K562 (cell line): ENCODE measurements around the gene CNTN2. TPM values are rescaled to one million over a fixed set of nuclear protein-coding genes. Genes with fewer than 3 reads are reported as not detected.

Source experiments
- CHCHD3 ChIP-seq: fragments of 250-450 bp; sonication (Bioruptor Pico); IDR thresholded peaks from 2 replicates; pipeline ENCODE4 v2.1.2; 2022; ENCODE audit warnings: mild to moderate bottlenecking
- GATAD2A ChIP-seq: fragments of 450-650 bp; IDR thresholded peaks from 2 replicates; pipeline ENCODE4 v1.6.1; 2017
- HDAC6 ChIP-seq: IDR thresholded peaks from 2 replicates; pipeline ENCODE4 v1.6.1; 2012; ENCODE audit warnings: low read depth, mild to moderate bottlenecking, control low read depth, inconsistent platforms, low read length, moderate library complexity
- MEF2D ChIP-seq: conservative IDR thresholded peaks from 2 replicates; pipeline ENCODE4 v1.6.1; 2016; ENCODE audit warnings: low read depth, missing genetic modification characterization, missing compliant biosample characterization
- MYBL2 ChIP-seq, 2 experiments: fragments of 450-650 bp in 1 of 2; sonication (generic) in 1 of 2; formaldehyde crosslinking in 1 of 2; IDR thresholded peaks; 2 replicates each; pipeline versions ENCODE4 v1.6.1 to v1.8.1; 2017 to 2022; ENCODE audit warnings: borderline replicate concordance in 1 of 2, inconsistent platforms in 1 of 2, low read depth in 1 of 2, mild to moderate bottlenecking in 1 of 2, missing genetic modification reagents in 1 of 2, moderate library complexity in 1 of 2
- POLR3G ChIP-seq: IDR thresholded peaks from 2 replicates; pipeline ENCODE4 v1.6.1; 2011; ENCODE audit not compliant: insufficient read length, insufficient replicate concordance; ENCODE audit errors: extremely low read depth
- SIN3B ChIP-seq: fragments of 450-650 bp; IDR thresholded peaks from 2 replicates; pipeline ENCODE4 v1.6.1; 2017; ENCODE audit warnings: low read depth, mild to moderate bottlenecking, moderate library complexity
- SMARCA4 ChIP-seq: fragments of 450-650 bp; IDR thresholded peaks from 2 replicates; pipeline ENCODE4 v1.6.1; 2016
- SMARCA5 ChIP-seq: fragments of 450-650 bp; IDR thresholded peaks from 2 replicates; pipeline ENCODE4 v1.6.1; 2016
- SNIP1 ChIP-seq: fragments of 450-650 bp; IDR thresholded peaks from 2 replicates; pipeline ENCODE4 v1.7.1; 2017; ENCODE audit warnings: low read depth, mild to moderate bottlenecking
- SP1 ChIP-seq: sonication (generic); formaldehyde crosslinking; IDR thresholded peaks from 2 replicates; pipeline ENCODE4 v1.8.1; 2022; ENCODE audit warnings: mild to moderate bottlenecking, missing genetic modification reagents
- ZNF212 ChIP-seq: fragments of 450-650 bp; formaldehyde crosslinking; IDR thresholded peaks from 2 replicates; pipeline ENCODE4 v1.4.0; 2020; ENCODE audit warnings: mild to moderate bottlenecking
- ZNF561 ChIP-seq: fragments of 450-650 bp; formaldehyde crosslinking; conservative IDR thresholded peaks from 2 replicates; pipeline ENCODE4 v1.4.0; 2020; ENCODE audit warnings: mild to moderate bottlenecking, moderate library complexity
- polyA plus RNA-seq, 8 experiments: library from polyadenylated mRNA; depleted of rRNA in 4 of 8; stranded (reverse) in 5 of 8; unstranded in 3 of 8; fragments of >200 nt; fragmentation: Nextera tagmentation in 2 of 8; fragmentation: Illumina TruSeq in 1 of 8; extraction: Ambion mirVana in 2 of 8; extraction: Trizol in 1 of 8; gene quantifications; 2 replicates each; pipeline versions ENCODE4 v1.2.1 to v1.2.3, GENCODE V29; 2011 to 2014; ENCODE audit warnings: inconsistent platforms in 1 of 8, missing spikeins in 1 of 8
- total RNA-seq, 7 experiments: library from RNA; depleted of rRNA in 6 of 7; stranded (reverse); fragments of >200 nt in 6 of 7; fragmentation: Illumina TruSeq in 2 of 7; extraction: Trizol in 2 of 7; gene quantifications; 2 replicates each; pipeline versions ENCODE4 v1.2.1 to v1.2.3, GENCODE V29; 2011 to 2021; ENCODE audit warnings: low replicate concordance in 1 of 7
- TF ChIP-seq, protein P1 (sequence below): fragments of 250-450 bp; sonication (Bioruptor Pico); IDR thresholded peaks from 2 replicates; pipeline ENCODE4 v1.4.0; 2020; ENCODE audit warnings: mild to moderate bottlenecking
- TF ChIP-seq, protein P2 (sequence below): fragments of 450-650 bp; formaldehyde crosslinking; IDR thresholded peaks from 2 replicates; pipeline ENCODE4 v1.4.0; 2020; ENCODE audit warnings: mild to moderate bottlenecking
- TF ChIP-seq, protein P3 (sequence below), 2 experiments: fragments of 450-650 bp in 1 of 2; sonication (generic) in 1 of 2; formaldehyde crosslinking in 1 of 2; IDR thresholded peaks; 2 replicates each; pipeline versions ENCODE4 v1.7.1 to v1.9.0; 2016 to 2022; ENCODE audit warnings: inconsistent platforms in 1 of 2, mild to moderate bottlenecking in 1 of 2, missing genetic modification reagents in 1 of 2

Gene CNTN2
- total and polyA plus RNA-seq, 9 of the 15 experiments (the other 6 are each of a cell fraction or from before 2014, with no cell fraction given), result not detected

DNA sequence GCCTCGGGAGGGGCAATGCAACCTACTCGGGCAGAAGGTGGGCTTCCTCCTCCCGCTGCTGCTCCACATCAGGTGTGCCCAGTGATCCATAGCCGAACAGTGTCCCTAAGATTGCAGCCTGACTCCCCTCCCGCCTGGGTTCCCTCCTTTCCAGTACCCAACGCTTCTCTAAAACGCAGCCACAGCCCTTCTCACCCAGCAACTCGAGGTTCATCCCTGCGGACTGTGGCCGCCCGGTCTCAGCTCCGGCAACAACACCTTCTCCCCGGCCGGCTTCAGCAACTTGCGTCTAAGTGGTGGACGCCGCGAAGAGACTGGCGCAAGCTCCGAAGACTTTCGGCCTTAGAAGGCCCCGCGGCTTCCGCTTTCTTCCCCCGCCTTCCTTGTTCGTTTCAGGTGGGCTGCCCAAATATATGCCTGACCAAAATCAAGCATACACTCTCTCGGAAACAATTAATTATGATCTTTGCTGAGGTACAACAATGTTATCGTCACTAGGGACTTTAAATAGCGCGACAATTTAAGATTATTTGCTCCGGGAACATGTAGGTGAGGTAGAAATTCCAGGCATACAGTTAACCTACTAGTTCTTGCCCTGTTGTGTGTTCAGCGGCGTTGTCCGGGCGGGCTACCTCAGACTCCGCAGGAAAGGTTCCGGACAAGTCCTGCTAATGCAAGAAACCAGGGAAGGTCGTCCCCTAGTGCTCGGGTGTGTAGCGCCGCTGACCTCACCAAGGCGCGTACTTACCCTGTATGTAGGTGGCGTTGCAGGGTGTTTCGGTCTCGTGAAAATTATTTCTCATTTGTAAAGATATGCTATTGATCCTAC lies 78.9 kb downstream of the CNTN2 start, which contains the start of gene RBBP5 (continued):
- TF ChIP-seq, protein P1, sequence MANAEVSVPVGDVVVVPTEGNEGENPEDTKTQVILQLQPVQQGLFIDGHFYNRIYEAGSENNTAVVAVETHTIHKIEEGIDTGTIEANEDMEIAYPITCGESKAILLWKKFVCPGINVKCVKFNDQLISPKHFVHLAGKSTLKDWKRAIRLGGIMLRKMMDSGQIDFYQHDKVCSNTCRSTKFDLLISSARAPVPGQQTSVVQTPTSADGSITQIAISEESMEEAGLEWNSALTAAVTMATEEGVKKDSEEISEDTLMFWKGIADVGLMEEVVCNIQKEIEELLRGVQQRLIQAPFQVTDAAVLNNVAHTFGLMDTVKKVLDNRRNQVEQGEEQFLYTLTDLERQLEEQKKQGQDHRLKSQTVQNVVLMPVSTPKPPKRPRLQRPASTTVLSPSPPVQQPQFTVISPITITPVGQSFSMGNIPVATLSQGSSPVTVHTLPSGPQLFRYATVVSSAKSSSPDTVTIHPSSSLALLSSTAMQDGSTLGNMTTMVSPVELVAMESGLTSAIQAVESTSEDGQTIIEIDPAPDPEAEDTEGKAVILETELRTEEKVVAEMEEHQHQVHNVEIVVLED, result peak; percentile 75
- no peak for TF ChIP-seq CHCHD3 (CRISPR knock-in tag)
- peak; percentile 81 for TF ChIP-seq MEF2D
- TF ChIP-seq, protein P2, sequence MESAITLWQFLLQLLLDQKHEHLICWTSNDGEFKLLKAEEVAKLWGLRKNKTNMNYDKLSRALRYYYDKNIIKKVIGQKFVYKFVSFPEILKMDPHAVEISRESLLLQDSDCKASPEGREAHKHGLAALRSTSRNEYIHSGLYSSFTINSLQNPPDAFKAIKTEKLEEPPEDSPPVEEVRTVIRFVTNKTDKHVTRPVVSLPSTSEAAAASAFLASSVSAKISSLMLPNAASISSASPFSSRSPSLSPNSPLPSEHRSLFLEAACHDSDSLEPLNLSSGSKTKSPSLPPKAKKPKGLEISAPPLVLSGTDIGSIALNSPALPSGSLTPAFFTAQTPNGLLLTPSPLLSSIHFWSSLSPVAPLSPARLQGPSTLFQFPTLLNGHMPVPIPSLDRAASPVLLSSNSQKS (CRISPR knock-in tag), result no peak
- no peak for TF ChIP-seq ZNF212 (CRISPR knock-in tag)
- TF ChIP-seq, protein P3, sequence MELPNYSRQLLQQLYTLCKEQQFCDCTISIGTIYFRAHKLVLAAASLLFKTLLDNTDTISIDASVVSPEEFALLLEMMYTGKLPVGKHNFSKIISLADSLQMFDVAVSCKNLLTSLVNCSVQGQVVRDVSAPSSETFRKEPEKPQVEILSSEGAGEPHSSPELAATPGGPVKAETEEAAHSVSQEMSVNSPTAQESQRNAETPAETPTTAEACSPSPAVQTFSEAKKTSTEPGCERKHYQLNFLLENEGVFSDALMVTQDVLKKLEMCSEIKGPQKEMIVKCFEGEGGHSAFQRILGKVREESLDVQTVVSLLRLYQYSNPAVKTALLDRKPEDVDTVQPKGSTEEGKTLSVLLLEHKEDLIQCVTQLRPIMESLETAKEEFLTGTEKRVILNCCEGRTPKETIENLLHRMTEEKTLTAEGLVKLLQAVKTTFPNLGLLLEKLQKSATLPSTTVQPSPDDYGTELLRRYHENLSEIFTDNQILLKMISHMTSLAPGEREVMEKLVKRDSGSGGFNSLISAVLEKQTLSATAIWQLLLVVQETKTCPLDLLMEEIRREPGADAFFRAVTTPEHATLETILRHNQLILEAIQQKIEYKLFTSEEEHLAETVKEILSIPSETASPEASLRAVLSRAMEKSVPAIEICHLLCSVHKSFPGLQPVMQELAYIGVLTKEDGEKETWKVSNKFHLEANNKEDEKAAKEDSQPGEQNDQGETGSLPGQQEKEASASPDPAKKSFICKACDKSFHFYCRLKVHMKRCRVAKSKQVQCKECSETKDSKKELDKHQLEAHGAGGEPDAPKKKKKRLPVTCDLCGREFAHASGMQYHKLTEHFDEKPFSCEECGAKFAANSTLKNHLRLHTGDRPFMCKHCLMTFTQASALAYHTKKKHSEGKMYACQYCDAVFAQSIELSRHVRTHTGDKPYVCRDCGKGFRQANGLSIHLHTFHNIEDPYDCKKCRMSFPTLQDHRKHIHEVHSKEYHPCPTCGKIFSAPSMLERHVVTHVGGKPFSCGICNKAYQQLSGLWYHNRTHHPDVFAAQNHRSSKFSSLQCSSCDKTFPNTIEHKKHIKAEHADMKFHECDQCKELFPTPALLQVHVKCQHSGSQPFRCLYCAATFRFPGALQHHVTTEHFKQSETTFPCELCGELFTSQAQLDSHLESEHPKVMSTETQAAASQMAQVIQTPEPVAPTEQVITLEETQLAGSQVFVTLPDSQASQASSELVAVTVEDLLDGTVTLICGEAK (IDR thresholded peaks at IDR 0.05), result peak; percentile 98
- TF ChIP-seq, protein P3 (CRISPR knock-in tag; IDR thresholded peaks at IDR 0.05), result no peak
- peak; percentile 92 for TF ChIP-seq SIN3B
- no peak; the same call in 1 of the 2 replicates for TF ChIP-seq MYBL2 (IDR thresholded peaks at IDR 0.05; ENCODE audit: low read depth)
- no peak for TF ChIP-seq MYBL2 (CRISPR knock-in tag; IDR thresholded peaks at IDR 0.05; ENCODE audit: borderline replicate concordance)
- TF ChIP-seq SNIP1, result no peak; the same call in 1 of the 2 replicates
- TF ChIP-seq SP1, result peak; percentile 98
- peak; percentile 95; the same call in 1 of the 2 replicates for TF ChIP-seq GATAD2A
- peak; percentile 82 for TF ChIP-seq SMARCA4
- peak; percentile 39 for TF ChIP-seq SMARCA5
- TF ChIP-seq HDAC6, result no peak
- no peak for TF ChIP-seq POLR3G
- no peak for TF ChIP-seq ZNF561 (CRISPR knock-in tag)
